Activated naive CD4-positive, alpha-beta T cell treated with anti-CD3 and anti-CD28 coated beads, Interleukin-2, amount 10 ng/mL, durations not matched to agents 7 days and 5 days (primary cell): ENCODE data around the gene RAB12.
"Not testable (repeated sequence)": the region's sequence is repeated elsewhere in the genome, so short reads cannot be mapped to it uniquely, and the experiment has no call there.

Source experiments
- CTCF ChIA-PET: fragments of 350-600 bp; sonication (Branson Sonifier 250); formaldehyde crosslinking; loops from one replicate; lab custom pipeline; 2021; ENCODE audit warnings: antibody characterized with exemption; lab: Charles Lee
- DNase-seq: peaks from one replicate; pipeline ENCODE4 v3.0.0-alpha.2; 2020
- H3K27ac Mint-ChIP-seq: one replicate; pipeline ENCODE4 v1.8.0; 2021; ENCODE audit warnings: mild to moderate bottlenecking, moderate library complexity, mixed read lengths
- H3K27me3 Mint-ChIP-seq: one replicate; pipeline ENCODE4 v1.8.0; 2021; ENCODE audit warnings: mild to moderate bottlenecking, mixed read lengths
- H3K36me3 Mint-ChIP-seq: one replicate; pipeline ENCODE4 v1.8.0; 2021; ENCODE audit warnings: mixed read lengths
- H3K4me1 Mint-ChIP-seq: one replicate; pipeline ENCODE4 v1.8.0; 2021; ENCODE audit warnings: mixed read lengths
- H3K4me3 Mint-ChIP-seq: one replicate; pipeline ENCODE4 v1.8.0; 2021; ENCODE audit warnings: mild to moderate bottlenecking, moderate library complexity, mixed read lengths
- H3K9me3 Mint-ChIP-seq: one replicate; pipeline ENCODE4 v1.8.0; 2021; ENCODE audit warnings: mixed read lengths

Gene RAB12, protein sequence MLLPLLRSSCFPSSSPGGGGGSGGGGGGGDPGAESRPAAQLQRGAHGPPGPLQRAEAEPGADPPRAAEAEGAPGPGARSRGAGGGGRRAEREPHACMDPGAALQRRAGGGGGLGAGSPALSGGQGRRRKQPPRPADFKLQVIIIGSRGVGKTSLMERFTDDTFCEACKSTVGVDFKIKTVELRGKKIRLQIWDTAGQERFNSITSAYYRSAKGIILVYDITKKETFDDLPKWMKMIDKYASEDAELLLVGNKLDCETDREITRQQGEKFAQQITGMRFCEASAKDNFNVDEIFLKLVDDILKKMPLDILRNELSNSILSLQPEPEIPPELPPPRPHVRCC

DNA sequence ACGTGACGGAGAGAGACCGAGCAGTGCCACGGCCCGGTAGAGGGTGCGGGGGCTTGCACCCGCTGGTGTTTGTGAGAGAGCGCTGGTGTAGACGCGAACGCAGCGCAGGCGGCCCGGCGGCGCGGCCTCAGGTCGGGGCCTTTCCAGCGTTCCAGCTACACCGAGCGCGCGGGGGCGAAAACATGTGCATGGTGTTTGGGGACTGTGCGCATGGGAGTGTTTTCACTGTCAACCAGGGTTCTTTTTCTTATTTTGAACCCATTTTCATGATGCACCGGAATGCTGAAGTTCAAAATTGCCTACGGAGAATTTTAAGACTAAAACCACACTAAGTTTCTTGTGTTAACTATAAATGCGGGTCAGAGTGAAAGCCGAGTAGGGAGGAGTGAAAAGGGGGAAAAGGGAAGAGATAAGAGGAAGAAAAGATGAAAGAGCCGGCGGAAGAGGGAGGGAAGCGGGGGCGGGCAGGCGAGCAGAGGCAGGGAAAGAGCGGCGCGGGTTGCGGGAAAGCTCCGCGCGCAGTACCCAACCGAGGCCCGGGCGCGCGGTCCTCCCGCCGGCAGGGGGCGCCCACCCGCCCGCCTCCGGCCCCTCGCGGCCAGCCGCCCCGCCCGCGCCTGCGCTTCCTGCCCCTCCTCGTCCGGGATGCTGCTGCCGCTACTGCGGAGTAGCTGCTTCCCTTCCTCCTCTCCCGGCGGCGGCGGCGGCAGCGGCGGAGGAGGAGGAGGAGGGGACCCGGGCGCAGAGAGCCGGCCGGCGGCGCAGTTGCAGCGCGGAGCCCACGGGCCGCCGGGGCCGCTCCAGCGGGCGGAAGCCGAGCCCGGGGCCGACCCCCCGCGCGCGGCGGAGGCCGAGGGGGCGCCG is at the start of gene RAB12:
Gene RAB12, plus strand, starts transcription at position 643 of the 864 bp plus-strand sequence. Its CDS starts 3 bp downstream, at position 646.
- DNase-seq, result peak; percentile 90
- peaks cover 53% of the 10 kb centered on the region for H3K4me1 Mint-ChIP-seq
- peaks cover 16% of the 10 kb centered on the region for H3K36me3 Mint-ChIP-seq

DNA sequence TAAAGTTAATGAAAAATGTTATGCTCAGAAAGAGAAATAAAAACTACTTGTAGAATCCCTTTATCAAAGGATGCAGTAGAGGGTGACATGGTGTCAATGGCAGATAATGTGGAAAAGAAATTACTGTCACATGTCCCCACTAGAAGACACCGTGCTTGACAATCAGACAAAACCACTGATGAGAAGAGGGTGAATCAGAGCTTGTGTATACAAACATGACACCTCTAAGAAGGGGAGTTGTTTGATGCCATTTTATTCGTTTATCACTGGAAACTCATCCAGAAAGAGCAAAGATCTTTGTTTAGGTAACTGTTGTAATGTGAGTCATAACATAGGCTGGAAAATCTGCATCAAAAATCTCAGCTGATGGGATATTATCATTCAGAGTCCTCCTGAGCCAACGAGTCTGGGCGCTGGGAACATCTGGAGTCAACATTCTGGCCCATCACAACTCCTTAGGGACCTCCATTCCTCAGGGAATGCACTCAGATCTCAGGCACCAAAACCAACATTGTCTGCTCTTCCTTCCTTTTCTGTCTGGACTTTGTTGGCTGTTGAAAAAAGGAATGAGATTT is 49.5 kb upstream of the RAB12 start:
- no peak for DNase-seq
- Mint-ChIP-seq H3K4me3 (no peak overlapping the region), H3K9me3 (no peaks in the 10 kb centered on the region), H3K4me1 (no peaks in the 10 kb centered on the region), H3K27ac (no peak overlapping the region), H3K27me3 (peaks cover 4% of the 10 kb centered on the region), H3K36me3 (no peaks in the 10 kb centered on the region)
- CTCF ChIA-PET, result no interaction called here

More for the DNA sequence above, at the start of gene RAB12:
- Mint-ChIP-seq H3K9me3 (no peaks in the 10 kb centered on the region), H3K27me3 (peaks cover 22% of the 10 kb centered on the region), H3K4me3 (peak within 1 kb of the TSS; percentile 94), H3K27ac (peak within 1 kb of the TSS; percentile 88)
- CTCF ChIA-PET, result interaction anchor here (0.7 to 1.5 kb wide), 2 partner anchors 8 to 9 kb away, joined by 3 to 4 read pairs; no protein-coding TSS in a partner anchor

DNA sequence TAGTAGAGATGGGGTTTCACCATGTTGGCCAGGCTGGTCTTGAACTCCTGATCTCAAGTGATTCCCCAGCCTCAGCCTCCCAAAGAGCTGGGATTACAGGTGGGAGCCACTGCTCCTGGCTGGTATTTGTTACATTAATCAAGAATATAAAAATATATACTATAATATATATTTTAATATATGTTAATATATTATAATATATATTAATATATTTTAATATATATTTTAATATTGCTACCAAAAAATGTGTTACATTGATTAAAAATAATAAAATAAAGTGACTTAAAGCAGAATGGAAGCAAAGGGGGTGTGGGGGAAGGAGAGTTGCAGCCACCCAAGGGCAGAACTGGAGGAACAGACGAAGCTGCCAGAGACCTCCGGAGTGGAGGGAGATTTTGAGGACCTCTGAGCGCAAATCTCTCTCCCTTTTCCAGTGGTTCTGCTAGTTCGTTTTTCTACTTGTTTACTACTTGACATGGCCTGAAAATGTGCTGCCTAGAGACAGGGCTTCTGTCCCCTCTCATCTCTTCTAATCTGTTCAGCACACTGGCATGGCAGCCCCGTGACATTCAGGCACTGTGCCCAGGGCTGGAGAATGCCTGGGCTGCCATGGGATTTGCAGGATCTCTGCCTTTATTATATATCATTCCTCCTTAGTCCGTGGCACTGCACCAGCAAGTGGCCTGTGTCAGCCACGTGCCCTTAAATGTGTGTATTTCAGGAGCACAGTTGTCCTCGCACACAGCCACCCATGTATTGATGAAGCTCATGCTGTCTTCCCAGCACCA is 47.9 kb upstream of the RAB12 start:
- CTCF ChIA-PET, result no interaction called here
- Mint-ChIP-seq H3K4me3 (no peak overlapping the region), H3K9me3 (no peaks in the 10 kb centered on the region), H3K27ac (no peak overlapping the region), H3K27me3 (peaks cover 7% of the 10 kb centered on the region), H3K4me1 (no peaks in the 10 kb centered on the region), H3K36me3 (no peaks in the 10 kb centered on the region)
- DNase-seq, result no peak

DNA sequence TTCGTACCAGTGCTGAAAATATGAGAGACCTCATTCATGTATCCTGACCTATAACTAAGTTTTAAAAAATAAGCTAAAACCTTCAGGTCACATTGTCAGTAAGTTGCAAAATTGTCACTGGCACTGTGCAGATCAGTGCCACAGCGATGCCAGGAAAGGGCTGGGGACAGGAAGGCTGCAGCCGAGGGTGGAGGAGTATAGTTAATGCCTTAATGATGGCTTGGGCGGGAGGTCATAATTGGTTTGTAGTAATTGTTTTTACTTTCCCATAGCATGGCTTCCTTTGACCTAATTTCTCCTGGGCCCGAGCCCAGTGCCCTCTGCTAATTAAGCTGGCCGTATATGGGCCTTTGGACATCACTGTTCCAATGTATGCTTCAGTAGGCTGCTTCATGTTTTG is 47.2 kb upstream of the RAB12 start:
- CTCF ChIA-PET, result no interaction called here
- Mint-ChIP-seq H3K4me1 (no peaks in the 10 kb centered on the region), H3K36me3 (no peaks in the 10 kb centered on the region), H3K9me3 (no peaks in the 10 kb centered on the region), H3K27me3 (peaks cover 7% of the 10 kb centered on the region), H3K27ac (no peak overlapping the region), H3K4me3 (no peak overlapping the region)
- DNase-seq, result no peak

DNA sequence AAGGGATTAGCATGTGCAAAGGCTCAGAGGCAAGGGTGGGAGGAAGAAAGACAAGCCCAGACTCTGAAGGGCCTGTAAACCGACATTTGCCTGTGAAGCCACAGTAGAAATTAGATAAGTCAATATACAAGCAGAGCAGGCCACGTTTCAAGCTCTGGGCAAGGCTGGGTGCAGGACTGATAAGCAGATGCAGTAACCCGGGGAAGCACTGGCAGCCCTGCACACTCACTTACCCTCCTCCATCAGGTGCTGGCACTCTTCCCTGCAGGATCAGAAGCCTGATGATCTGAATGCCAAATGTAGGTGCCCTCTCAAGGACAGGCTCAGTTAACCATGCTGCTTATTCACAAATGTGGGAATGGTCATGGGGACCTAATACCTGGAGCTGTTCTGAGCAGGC is 46.3 kb upstream of the RAB12 start:
- Mint-ChIP-seq H3K27me3 (peaks cover 7% of the 10 kb centered on the region), H3K9me3 (no peaks in the 10 kb centered on the region), H3K4me1 (no peaks in the 10 kb centered on the region), H3K36me3 (no peaks in the 10 kb centered on the region), H3K4me3 (no peak overlapping the region), H3K27ac (no peak overlapping the region)
- DNase-seq, result no peak
- CTCF ChIA-PET, result no interaction called here

DNA sequence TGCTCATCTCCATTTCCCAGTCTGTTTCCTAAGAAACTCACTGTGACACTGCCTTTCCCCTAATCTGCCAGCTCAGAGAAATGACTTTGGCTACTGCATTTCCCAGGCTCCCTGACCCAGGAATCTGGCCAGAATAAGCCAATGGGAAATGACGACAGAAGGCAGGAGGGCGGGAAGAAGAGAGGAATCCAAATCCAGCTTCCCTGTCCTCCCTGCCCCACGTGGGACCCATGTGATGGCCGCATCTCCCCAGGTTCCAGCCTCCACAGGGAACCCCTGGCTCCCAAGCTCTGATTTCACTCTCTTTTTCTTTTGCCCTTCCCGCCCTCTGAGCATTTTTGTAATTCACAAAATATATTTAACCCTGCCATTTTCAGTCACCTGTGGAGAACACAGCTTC is 37.8 kb upstream of the RAB12 start:
- no peak overlapping the region for H3K27ac Mint-ChIP-seq
- H3K4me3 Mint-ChIP-seq, result no peak overlapping the region
- DNase-seq, result no peak
- peaks cover 10% of the 10 kb centered on the region for H3K27me3 Mint-ChIP-seq
- no peaks in the 10 kb centered on the region for H3K4me1 Mint-ChIP-seq
- H3K9me3 Mint-ChIP-seq, result no peaks in the 10 kb centered on the region
- no peaks in the 10 kb centered on the region for H3K36me3 Mint-ChIP-seq
- CTCF ChIA-PET, result no interaction called here

DNA sequence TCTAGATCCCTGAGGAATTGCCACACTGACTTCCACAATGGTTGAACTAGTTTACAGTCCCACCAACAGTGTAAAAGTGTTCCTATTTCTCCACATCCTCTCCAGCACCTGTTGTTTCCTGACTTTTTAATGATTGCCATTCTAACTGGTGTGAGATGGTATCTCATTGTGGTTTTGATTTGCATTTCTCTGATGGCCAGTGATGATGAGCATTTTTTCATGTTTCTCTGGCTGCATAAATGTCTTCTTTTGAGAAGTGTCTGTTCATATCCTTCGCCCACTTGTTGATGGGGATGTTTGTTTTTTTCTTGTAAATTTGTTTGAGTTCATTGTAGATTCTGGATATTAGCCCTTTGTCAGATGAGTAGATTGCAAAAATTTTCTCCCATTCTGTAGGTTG is 35.5 kb upstream of the RAB12 start:
- H3K4me3 Mint-ChIP-seq, DNase-seq, H3K27ac Mint-ChIP-seq, H3K9me3 Mint-ChIP-seq, H3K36me3 Mint-ChIP-seq, H3K27me3 Mint-ChIP-seq, H3K4me1 Mint-ChIP-seq, CTCF ChIA-PET: not testable (repeated sequence)

DNA sequence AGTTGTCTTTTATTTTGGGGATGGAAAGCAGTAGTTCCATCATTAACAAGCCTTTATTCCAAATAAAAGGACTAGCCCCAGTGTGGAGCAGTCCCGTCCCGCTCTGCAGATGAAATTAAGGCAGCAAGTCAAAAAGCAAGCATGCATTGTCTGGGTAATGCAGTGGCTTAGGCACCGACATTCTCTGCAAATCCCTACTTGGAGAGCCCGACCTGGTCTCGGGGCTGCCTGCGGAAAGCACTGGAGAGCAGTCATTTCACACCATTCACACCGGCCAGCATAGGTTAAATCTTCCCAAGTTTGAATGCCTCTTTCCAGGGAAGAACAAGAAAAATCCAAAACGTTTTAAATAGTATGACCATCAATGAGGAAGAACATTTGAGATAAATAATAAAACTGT is 24.4 kb upstream of the RAB12 start:
- no peak overlapping the region for H3K4me3 Mint-ChIP-seq
- H3K27me3 Mint-ChIP-seq, result peaks cover 26% of the 10 kb centered on the region
- no peak for DNase-seq

DNA sequence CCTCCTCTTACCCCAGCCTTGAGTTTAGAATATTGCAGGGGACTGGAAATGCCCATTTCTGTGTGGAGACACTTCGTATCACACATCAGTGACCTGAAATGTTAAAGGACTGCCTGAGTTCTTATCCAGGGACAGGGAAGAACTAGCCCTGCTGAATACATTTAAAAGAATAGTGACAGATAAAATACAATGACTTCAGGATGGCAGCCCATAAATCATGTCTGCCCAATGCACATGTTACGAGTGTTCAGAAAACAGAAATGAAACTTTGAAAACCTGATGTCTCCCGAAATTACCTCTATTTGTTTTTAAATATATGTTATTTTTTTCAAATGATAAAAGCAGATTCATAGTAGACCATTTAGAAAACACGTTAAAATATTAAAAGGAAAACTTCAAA is 22.3 kb upstream of the RAB12 start:
- DNase-seq, result no peak

More for the DNA sequence above, 24.4 kb upstream of the RAB12 start:
- CTCF ChIA-PET, result no interaction called here
- Mint-ChIP-seq H3K36me3 (no peaks in the 10 kb centered on the region), H3K9me3 (peaks cover 2% of the 10 kb centered on the region), H3K27ac (no peak overlapping the region), H3K4me1 (no peaks in the 10 kb centered on the region)

DNA sequence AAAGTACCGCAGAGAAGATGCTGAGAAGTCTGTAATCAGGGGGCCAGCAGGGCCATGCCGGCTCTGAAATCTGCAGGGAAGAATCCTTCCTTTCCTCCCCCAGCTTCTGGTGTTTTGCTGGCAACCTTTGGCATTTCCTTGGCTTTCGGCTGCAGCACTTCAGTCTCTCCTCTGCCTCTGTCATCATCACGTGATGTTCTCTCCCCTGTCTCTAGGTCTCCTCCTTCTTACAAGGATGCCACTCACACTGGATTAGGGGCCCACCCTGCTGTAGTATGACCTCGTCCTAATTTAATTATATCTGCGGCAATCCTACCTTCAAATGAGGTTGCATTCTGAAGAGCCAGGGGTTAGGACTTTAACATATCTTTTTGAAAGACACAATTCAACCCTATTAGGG is 13.8 kb upstream of the RAB12 start:
- Mint-ChIP-seq H3K36me3 (no peaks in the 10 kb centered on the region), H3K9me3 (no peaks in the 10 kb centered on the region), H3K27ac (no peak overlapping the region), H3K4me3 (no peak overlapping the region), H3K27me3 (peaks cover 5% of the 10 kb centered on the region), H3K4me1 (no peaks in the 10 kb centered on the region)
- CTCF ChIA-PET, result no interaction called here
- no peak for DNase-seq

More for the DNA sequence above, 22.3 kb upstream of the RAB12 start:
- Mint-ChIP-seq H3K4me3 (no peak overlapping the region), H3K36me3 (no peaks in the 10 kb centered on the region), H3K4me1 (no peaks in the 10 kb centered on the region), H3K9me3 (peaks cover 6% of the 10 kb centered on the region), H3K27ac (no peak overlapping the region), H3K27me3 (peaks cover 25% of the 10 kb centered on the region)
- CTCF ChIA-PET, result no interaction called here

DNA sequence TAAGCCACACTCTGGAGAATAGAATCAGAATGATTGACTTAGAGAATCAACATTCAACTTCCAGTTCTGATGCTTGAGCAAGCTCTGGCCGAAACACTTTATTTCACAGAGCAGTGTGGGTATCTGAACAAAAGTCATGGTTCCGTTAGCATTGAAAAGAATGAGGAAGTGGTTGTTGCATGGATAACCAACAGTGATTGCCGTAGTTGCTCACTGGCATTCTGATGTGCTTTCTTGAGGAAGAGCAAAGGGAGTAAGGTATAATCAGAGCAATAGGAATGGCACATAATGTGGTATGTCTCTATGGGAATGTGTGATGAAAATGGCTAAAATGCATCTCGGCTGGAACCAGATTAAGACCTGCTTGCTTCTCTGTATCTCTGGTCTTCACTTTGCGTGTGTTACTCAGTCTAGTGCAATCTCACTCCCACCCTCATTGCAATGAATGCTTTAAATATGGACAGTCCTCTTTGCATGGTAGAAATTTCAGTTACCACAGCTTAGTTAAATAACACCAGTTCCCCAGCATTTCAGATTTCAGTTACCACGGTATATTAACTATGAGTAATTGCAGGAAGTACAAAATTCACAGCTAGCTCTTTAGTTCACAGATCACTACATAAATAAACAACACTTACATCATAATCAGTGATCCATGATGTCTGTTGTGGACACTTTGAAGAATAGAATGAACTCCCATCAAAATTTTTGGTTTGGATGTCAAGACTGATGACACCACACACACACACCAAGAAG is 7.8 kb upstream of the RAB12 start:
- Mint-ChIP-seq H3K27me3 (peaks cover 27% of the 10 kb centered on the region), H3K4me3 (no peak overlapping the region)
- CTCF ChIA-PET, result interaction anchor here (0.8 kb wide), 1 partner anchor 8 kb away, joined by 3 read pairs; the partner anchor contains the start of gene RAB12

DNA sequence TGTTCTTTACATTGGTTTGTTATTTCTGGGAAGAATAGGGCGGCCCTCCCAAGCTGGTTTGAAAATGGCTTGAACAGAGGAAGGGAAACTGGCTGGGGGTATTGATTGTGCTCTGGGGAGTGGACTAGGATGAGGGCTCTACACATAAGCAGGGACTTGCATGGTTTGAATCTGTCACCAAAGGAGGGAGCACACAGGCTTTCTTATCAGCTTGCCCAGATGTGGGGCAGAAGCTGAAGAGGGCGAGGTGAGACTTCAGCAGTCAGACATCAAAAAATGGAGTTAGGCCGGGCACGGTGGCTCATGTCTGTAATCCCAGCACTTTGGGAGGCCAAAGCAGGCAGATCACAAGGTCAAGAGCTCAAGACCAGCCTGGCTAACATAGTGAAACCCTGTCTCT is 7.2 kb upstream of the RAB12 start:
- Mint-ChIP-seq H3K27ac (no peak overlapping the region), H3K27me3 (peaks cover 27% of the 10 kb centered on the region), H3K36me3 (no peaks in the 10 kb centered on the region), H3K4me3 (no peak overlapping the region), H3K4me1 (peaks cover 9% of the 10 kb centered on the region), H3K9me3 (no peaks in the 10 kb centered on the region)
- CTCF ChIA-PET, result no interaction called here
- no peak for DNase-seq

More for the DNA sequence above, 7.8 kb upstream of the RAB12 start:
- DNase-seq, result no peak
- H3K9me3 Mint-ChIP-seq, result no peaks in the 10 kb centered on the region
- H3K4me1 Mint-ChIP-seq, result peaks cover 9% of the 10 kb centered on the region
- no peaks in the 10 kb centered on the region for H3K36me3 Mint-ChIP-seq
- H3K27ac Mint-ChIP-seq, result no peak overlapping the region

DNA sequence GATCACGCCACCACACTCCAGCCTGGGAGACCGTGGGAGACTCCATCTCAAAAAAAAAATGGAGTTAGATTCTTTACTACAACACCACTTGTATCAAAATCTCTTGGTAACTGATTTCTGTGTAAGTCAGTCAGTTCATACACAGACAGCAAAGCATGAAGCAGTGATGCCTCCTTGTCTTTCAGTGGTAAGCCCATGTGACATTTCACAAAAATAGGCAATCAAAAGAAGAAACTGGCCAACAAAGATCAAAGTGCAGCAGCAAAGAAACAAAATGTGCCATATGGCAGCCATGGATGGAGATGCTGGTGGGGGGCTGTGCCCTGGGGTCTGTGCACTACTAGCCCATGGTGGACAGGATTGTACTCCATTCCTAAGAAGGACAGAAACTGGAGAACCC is 6.7 kb upstream of the RAB12 start:
- DNase-seq, result no peak
- H3K27me3 Mint-ChIP-seq, result peaks cover 23% of the 10 kb centered on the region
- no peak overlapping the region for H3K27ac Mint-ChIP-seq
- no peak overlapping the region for H3K4me3 Mint-ChIP-seq
- H3K4me1 Mint-ChIP-seq, result peaks cover 9% of the 10 kb centered on the region
- no peaks in the 10 kb centered on the region for H3K9me3 Mint-ChIP-seq
- no peaks in the 10 kb centered on the region for H3K36me3 Mint-ChIP-seq
- CTCF ChIA-PET, result no interaction called here
